Stimulated activated naive CD8-positive, alpha-beta T cell treated with anti-CD3 and anti-CD28 coated beads, Interleukin-15, Interleukin-2, amounts not matched to agents 100 U/mL and 50 U/mL, for 24 hours (primary cell): Measurements from ENCODE around the gene ATG9A.
A peak's percentile ranks its signal among the peaks of the same experiment; 100 is the strongest.

Source experiments
- ATAC-seq: fragments of 150-1000 bp; cut with Tn5 transposase; one replicate; pipeline ENCODE4 v1.10.0; 2021
- DNase-seq: peaks from one replicate; pipeline ENCODE4 v3.0.0; 2021

Gene ATG9A

GRCh38 chr2:219221957-219222518 lies 7.4 kb downstream of the ATG9A start:
- DNase-seq, result no peak
- no peak for ATAC-seq

- no peak for ATAC-seq
Observed at GRCh38 chr2:219220652-219221402, 8.6 kb downstream of the ATG9A start.

GRCh38 chr2:219219784-219220532 lies 9.5 kb downstream of the ATG9A start:
- ATAC-seq (no peak), DNase-seq (no peak)

More at GRCh38 chr2:219220652-219221402, 8.6 kb downstream of the ATG9A start:
- no peak for DNase-seq

GRCh38 chr2:219218732-219219701 lies 10.4 kb downstream of the ATG9A start, which contains the start of gene ABCB6:
TSS of gene ABCB6 (minus strand) at chr2:219218958. CDS start at chr2:219218673, 285 bp downstream.
- ATAC-seq (peak; percentile 79), DNase-seq (peak; percentile 90)

GRCh38 chr2:219218217-219218731 lies 11.2 kb downstream of the ATG9A start:
- peak; percentile 28 for ATAC-seq
- peak; percentile 49 for DNase-seq

- DNase-seq (no peak), ATAC-seq (no peak)
Observed at GRCh38 chr2:219216535-219216915, 12.9 kb downstream of the ATG9A start.

- no peak for ATAC-seq
- DNase-seq, result no peak
Observed at GRCh38 chr2:219215871-219216534, 13.4 kb downstream of the ATG9A start.

GRCh38 chr2:219214786-219215185 lies 14.7 kb downstream of the ATG9A start:
- DNase-seq (no peak), ATAC-seq (no peak)

- DNase-seq (no peak), ATAC-seq (no peak)
Observed at GRCh38 chr2:219214141-219214540, 15.3 kb downstream of the ATG9A start.

GRCh38 chr2:219213486-219214071 lies 15.9 kb downstream of the ATG9A start:
- no peak for ATAC-seq
- DNase-seq, result no peak

GRCh38 chr2:219213026-219213415 lies 16.4 kb downstream of the ATG9A start:
- no peak for DNase-seq
- no peak for ATAC-seq

GRCh38 chr2:219210886-219211362 lies 18.5 kb downstream of the ATG9A start:
- no peak for DNase-seq
- no peak for ATAC-seq

- no peak for ATAC-seq
- DNase-seq, result no peak
Observed at GRCh38 chr2:219210196-219210885, 19.1 kb downstream of the ATG9A start.

GRCh38 chr2:219209236-219210195 lies 19.9 kb downstream of the ATG9A start:
- ATAC-seq (no peak), DNase-seq (no peak)

GRCh38 chr2:219207884-219208740 lies 21.3 kb downstream of the ATG9A start:
- ATAC-seq (no peak), DNase-seq (no peak)

- ATAC-seq (no peak), DNase-seq (no peak)
Observed at GRCh38 chr2:219207134-219207883, 22.1 kb downstream of the ATG9A start.
